CD4-positive, alpha-beta T cell treated with Interleukin-2 at 100 ng/mL for 4 hours (primary cell): Measurements from ENCODE around the gene ELP5.
"Not testable (repeated sequence)": the region's sequence is repeated elsewhere in the genome, so short reads cannot be mapped to it uniquely, and the experiment has no call there.

Experiments
- DNase-seq: peaks from one replicate; pipeline ENCODE4 v3.0.0-alpha.2; 2020; ENCODE audit warnings: low spot score

Gene ELP5

GRCh38 chr17:7236808-7237207, 15.2 kb upstream of the ELP5 start:
- no peak for DNase-seq

GRCh38 chr17:7237266-7237760, 14.7 kb upstream of the ELP5 start:
- no peak for DNase-seq

GRCh38 chr17:7237761-7238419, 14.1 kb upstream of the ELP5 start:
- peak; percentile 85 for DNase-seq

GRCh38 chr17:7238420-7239090, 13.5 kb upstream of the ELP5 start:
- no peak for DNase-seq

GRCh38 chr17:7239091-7240027, 12.7 kb upstream of the ELP5 start, which contains the start of gene PHF23:
TSS of gene PHF23 (minus strand) at chr17:7239457. CDS start at chr17:7239279, 178 bp downstream.
- DNase-seq, result peak; percentile 99

- DNase-seq, result no peak
These were observed 11.6 kb upstream of the ELP5 start for GRCh38 chr17:7240375-7240774.

GRCh38 chr17:7241090-7241733, 10.8 kb upstream of the ELP5 start:
- no peak for DNase-seq

- DNase-seq, result peak; percentile 94
These were observed 10.0 kb upstream of the ELP5 start, which contains the start of gene GABARAP for GRCh38 chr17:7241783-7242716. TSS of gene GABARAP (minus strand) at chr17:7242449. CDS start at chr17:7242330, 119 bp downstream.

- DNase-seq, result peak; percentile 94
These were observed 9.1 kb upstream of the ELP5 start for GRCh38 chr17:7242717-7243452.

- DNase-seq, result no peak
These were observed 8.6 kb upstream of the ELP5 start for GRCh38 chr17:7243453-7243729.

- not testable (repeated sequence) for DNase-seq
These were observed 8.2 kb upstream of the ELP5 start for GRCh38 chr17:7243838-7244237.

GRCh38 chr17:7246779-7247178, 5.2 kb upstream of the ELP5 start:
- DNase-seq, result no peak

- no peak for DNase-seq
These were observed 3.2 kb upstream of the ELP5 start for GRCh38 chr17:7248796-7249195.

GRCh38 chr17:7249214-7249613, 2.8 kb upstream of the ELP5 start:
- no peak for DNase-seq

GRCh38 chr17:7249830-7250229, 2.2 kb upstream of the ELP5 start:
- DNase-seq, result no peak

- DNase-seq, result no peak
These were observed 1.1 kb upstream of the ELP5 start for GRCh38 chr17:7250695-7251627.

GRCh38 chr17:7251661-7252175, 297 bp upstream of the ELP5 start, which contains the start of gene CTDNEP1:
TSS of gene CTDNEP1 (minus strand) at chr17:7251734. CDS start at chr17:7251296, 438 bp downstream.
- peak; percentile 99 for DNase-seq

GRCh38 chr17:7253082-7253481, 1.1 kb downstream of the ELP5 start:
- no peak for DNase-seq

GRCh38 chr17:7254511-7254910, 2.5 kb downstream of the ELP5 start:
- DNase-seq, result no peak
